ENCODE results near the gene WDR82.

DNA sequence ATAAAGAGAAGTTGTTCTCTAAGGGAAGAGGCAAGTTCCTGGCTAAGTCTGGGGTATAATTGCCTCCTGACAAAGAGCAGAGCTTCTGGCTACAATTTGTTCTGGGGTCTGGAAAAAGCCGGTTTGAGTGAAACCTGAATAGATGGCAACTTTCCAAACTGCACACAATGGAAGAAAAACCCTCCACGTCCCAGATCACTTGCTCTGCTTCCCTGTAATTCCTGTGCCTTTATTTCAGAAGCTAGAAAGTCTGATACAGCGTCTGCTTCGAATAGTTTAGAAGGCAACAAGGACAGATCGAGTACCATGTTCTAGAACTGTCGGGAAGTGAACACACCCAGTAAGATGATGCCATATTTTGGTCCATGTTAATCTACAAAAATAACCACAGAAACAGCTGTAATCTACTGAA lies 1.6 kb upstream of the WDR82 start:
- TF ChIP-seq POLR2AphosphoS5 (IDR thresholded peaks at IDR 0.05; ENCODE audit: low read depth, low read length) (no peak), TAF1 (IDR thresholded peaks at IDR 0.05; ENCODE audit: borderline replicate concordance, low read depth, low read length) (no peak), POLR2A (IDR thresholded peaks at IDR 0.05; ENCODE audit: low read depth, low read length) (no peak)

Data from GM12892 (cell line).